SK-N-SH (cell line): ENCODE data around the gene ZNF746. TPM values are rescaled to one million over a fixed set of nuclear protein-coding genes. Genes with fewer than 3 reads are reported as not detected.
A peak's percentile ranks its signal among the peaks of the same experiment; 100 is the strongest.

Experiments used
- CTCF ChIA-PET: fragments of 300-600, 350-600 bp; formaldehyde crosslinking; extraction: SDS; loops from one replicate; lab custom pipeline; 2021; lab: Yijun Ruan, JAX
- POLR2A ChIA-PET: fragments of 350-600 bp; sonication (Branson Sonifier 250); formaldehyde crosslinking; extraction: SDS; loops from one replicate; lab custom pipeline; 2020; ENCODE audit warnings: antibody characterized with exemption, inconsistent platforms; lab: Yijun Ruan, JAX
- DNase-seq: peaks from one replicate; pipeline ENCODE4 v3.0.0; 2012
- H2AFZ ChIP-seq: fragments of 200-600 bp; sonication (generic); 2 replicates; pipeline ENCODE4 v1.8.1; 2016; ENCODE audit warnings: antibody characterized with exemption, mild to moderate bottlenecking, low read depth
- H3F3A ChIP-seq: fragments of 200-600 bp; sonication (generic); replicated peaks from 2 replicates; pipeline ENCODE3; 2016; ENCODE audit warnings: antibody characterized with exemption, mild to moderate bottlenecking; ENCODE audit not compliant: insufficient read depth
- H3K27ac ChIP-seq, 2 experiments: fragments of 200-500 bp in 1 of 2; fragments of 200-600 bp in 1 of 2; sonication (Bioruptor generic) in 1 of 2; sonication (generic), shearing (Covaris generic) in 1 of 2; 2 replicates each; pipeline versions ENCODE4 v1.5.1 to v1.6.1; 2014 to 2016; ENCODE audit warnings: low read depth in 2 of 2, inconsistent platforms in 1 of 2, low read length in 1 of 2, mild to moderate bottlenecking in 1 of 2, mixed read lengths in 1 of 2
- H3K27me3 ChIP-seq: fragments of 200-600 bp; sonication (generic), shearing (Covaris generic); 2 replicates; pipeline ENCODE4 v1.6.1; 2016; ENCODE audit warnings: mixed run types; ENCODE audit not compliant: insufficient read depth
- H3K36me3 ChIP-seq, 2 experiments: fragments of 200-500 bp in 1 of 2; fragments of 200-600 bp in 1 of 2; sonication (Bioruptor generic) in 1 of 2; sonication (generic) in 1 of 2; replicated peaks in 1 of 2; 2 replicates each; pipeline versions ENCODE3 to v1.5.1; 2014 to 2016; ENCODE audit warnings: low read length in 1 of 2, mild to moderate bottlenecking in 1 of 2; ENCODE audit not compliant: insufficient read depth in 2 of 2, control insufficient read depth in 1 of 2
- H3K4me1 ChIP-seq, 2 experiments: fragments of 200-500 bp in 1 of 2; fragments of 200-600 bp in 1 of 2; sonication (Bioruptor generic) in 1 of 2; sonication (generic), shearing (Covaris generic) in 1 of 2; 2 replicates each; pipeline versions ENCODE4 v1.5.1 to v1.6.1; 2014 to 2016; ENCODE audit warnings: low read depth in 1 of 2, low read length in 1 of 2, mixed run types in 1 of 2; ENCODE audit not compliant: insufficient read depth in 2 of 2, control insufficient read depth in 1 of 2
- H3K4me2 ChIP-seq: fragments of 200-600 bp; sonication (generic), shearing (Covaris generic); 2 replicates; pipeline ENCODE4 v1.6.1; 2017; ENCODE audit warnings: mixed run types
- H3K4me3 ChIP-seq, 2 experiments: fragments of 200-500 bp in 1 of 2; fragments of 200-600 bp in 1 of 2; sonication (Bioruptor generic) in 1 of 2; sonication (generic), shearing (Covaris generic) in 1 of 2; 2 replicates each; pipeline versions ENCODE4 v1.5.1 to v1.8.1; 2014 to 2016; ENCODE audit warnings: low read depth in 2 of 2, inconsistent platforms in 1 of 2, low read length in 1 of 2, mild to moderate bottlenecking in 1 of 2, mixed read lengths in 1 of 2, moderate library complexity in 1 of 2
- H3K79me2 ChIP-seq: fragments of 200-600 bp; sonication (generic); 2 replicates; pipeline ENCODE4 v1.8.1; 2017; ENCODE audit warnings: mild to moderate bottlenecking; ENCODE audit not compliant: insufficient read depth
- H3K9ac ChIP-seq: fragments of 200-600 bp; sonication (generic); 2 replicates; pipeline ENCODE4 v1.6.1; 2017; ENCODE audit warnings: mixed run types
- H3K9me2 ChIP-seq: fragments of 200-600 bp; sonication (generic); 2 replicates; pipeline ENCODE4 v1.6.1; 2017; ENCODE audit warnings: mixed run types
- H3K9me3 ChIP-seq: fragments of 200-600 bp; sonication (generic); 2 replicates; pipeline ENCODE4 v1.6.1; 2017; ENCODE audit warnings: mixed run types, mild to moderate bottlenecking, moderate library complexity
- H4K20me1 ChIP-seq: fragments of 200-600 bp; sonication (generic); 2 replicates; pipeline ENCODE4 v1.6.1; 2017; ENCODE audit warnings: mild to moderate bottlenecking, mixed run types; ENCODE audit not compliant: insufficient read depth
- EP300 ChIP-seq, 2 experiments: IDR thresholded peaks; 2 replicates each; pipeline versions ENCODE4 v1.4.0 to v1.6.1; 2012; ENCODE audit warnings: borderline replicate concordance in 1 of 2, low read depth in 1 of 2, low read length in 1 of 2
- EZH2phosphoT487 ChIP-seq: fragments of 200-600 bp; sonication (generic); IDR thresholded peaks from 2 replicates; pipeline ENCODE4 v1.6.1; 2017; ENCODE audit warnings: low read depth, mixed run types, mild to moderate bottlenecking, antibody characterized with exemption, moderate library complexity, borderline replicate concordance
- GATA2 ChIP-seq: sonication (generic); formaldehyde crosslinking; IDR thresholded peaks from 2 replicates; pipeline ENCODE4 v1.5.0; 2020; ENCODE audit warnings: mild to moderate bottlenecking, missing genetic modification reagents
- JUND ChIP-seq: IDR thresholded peaks from 2 replicates; pipeline ENCODE4 v1.4.0; 2012
- MAX ChIP-seq: IDR thresholded peaks from 2 replicates; pipeline ENCODE4 v1.4.0; 2012; ENCODE audit warnings: low read depth
- MEF2A ChIP-seq: IDR thresholded peaks from 2 replicates; pipeline ENCODE4 v1.4.0; 2012; ENCODE audit warnings: low read depth, borderline replicate concordance
- MXI1 ChIP-seq: IDR thresholded peaks from 2 replicates; pipeline ENCODE4 v1.6.1; 2012; ENCODE audit warnings: mild to moderate bottlenecking, low read depth, low read length, improper control_type of control experiment
- NFIC ChIP-seq: IDR thresholded peaks from 2 replicates; pipeline ENCODE4 v1.4.0; 2012; ENCODE audit warnings: borderline replicate concordance
- RAD21 ChIP-seq: IDR thresholded peaks from 2 replicates; pipeline ENCODE4 v1.6.1; 2012; ENCODE audit warnings: mild to moderate bottlenecking, low read length
- RFX5 ChIP-seq: IDR thresholded peaks from 2 replicates; pipeline ENCODE4 v1.6.1; 2012; ENCODE audit warnings: mild to moderate bottlenecking, improper control_type of control experiment, low read length
- RXRA ChIP-seq: IDR thresholded peaks from 2 replicates; pipeline ENCODE4 v1.4.0; 2012; ENCODE audit warnings: low read depth, mild to moderate bottlenecking, borderline replicate concordance
- SIN3A ChIP-seq: IDR thresholded peaks from 2 replicates; pipeline ENCODE4 v1.6.1; 2012; ENCODE audit warnings: low read depth, mild to moderate bottlenecking, low read length, moderate library complexity, borderline replicate concordance
- SMC3 ChIP-seq: IDR thresholded peaks from 2 replicates; pipeline ENCODE4 v1.6.1; 2012; ENCODE audit warnings: low read depth, low read length, improper control_type of control experiment
- TAF1 ChIP-seq: IDR thresholded peaks from 2 replicates; pipeline ENCODE4 v1.6.1; 2012; ENCODE audit warnings: low read depth, mild to moderate bottlenecking, low read length, moderate library complexity, borderline replicate concordance
- TCF12 ChIP-seq: IDR thresholded peaks from 2 replicates; pipeline ENCODE4 v1.4.0; 2012
- USF1 ChIP-seq: IDR thresholded peaks from 2 replicates; pipeline ENCODE4 v1.4.0; 2012; ENCODE audit warnings: low read depth, borderline replicate concordance
- YY1 ChIP-seq: IDR thresholded peaks from 2 replicates; pipeline ENCODE4 v1.4.0; 2012; ENCODE audit warnings: low read depth, mild to moderate bottlenecking
- WGBS: methylation state at CpG from one replicate; pipeline ENCODE4 v1.1.6; 2017; ENCODE audit warnings: low lambda C conversion rate; 5-methylcytosine and 5-hydroxymethylcytosine counted together
- polyA plus RNA-seq, 3 experiments: library from polyadenylated mRNA; depleted of rRNA; stranded (reverse); fragments of >200 nt; gene quantifications; 2 replicates each; pipeline ENCODE4 v1.2.3, GENCODE V29; 2012
- TF ChIP-seq, protein P1 (sequence below): fragments of 150-350 bp; IDR thresholded peaks from 2 replicates; pipeline ENCODE4 v1.6.1; 2017; ENCODE audit warnings: antibody characterized with exemption, low read length, low read depth, borderline replicate concordance
- TF ChIP-seq, protein P2 (sequence below): fragments of 150-350 bp; IDR thresholded peaks from 2 replicates; pipeline ENCODE4 v1.6.1; 2016; ENCODE audit warnings: mild to moderate bottlenecking, low read depth, low read length

Gene ZNF746
- polyA plus RNA-seq, 1 of the 3 experiments (the other 2 are of a cell fraction): 11.1 TPM

DNA sequence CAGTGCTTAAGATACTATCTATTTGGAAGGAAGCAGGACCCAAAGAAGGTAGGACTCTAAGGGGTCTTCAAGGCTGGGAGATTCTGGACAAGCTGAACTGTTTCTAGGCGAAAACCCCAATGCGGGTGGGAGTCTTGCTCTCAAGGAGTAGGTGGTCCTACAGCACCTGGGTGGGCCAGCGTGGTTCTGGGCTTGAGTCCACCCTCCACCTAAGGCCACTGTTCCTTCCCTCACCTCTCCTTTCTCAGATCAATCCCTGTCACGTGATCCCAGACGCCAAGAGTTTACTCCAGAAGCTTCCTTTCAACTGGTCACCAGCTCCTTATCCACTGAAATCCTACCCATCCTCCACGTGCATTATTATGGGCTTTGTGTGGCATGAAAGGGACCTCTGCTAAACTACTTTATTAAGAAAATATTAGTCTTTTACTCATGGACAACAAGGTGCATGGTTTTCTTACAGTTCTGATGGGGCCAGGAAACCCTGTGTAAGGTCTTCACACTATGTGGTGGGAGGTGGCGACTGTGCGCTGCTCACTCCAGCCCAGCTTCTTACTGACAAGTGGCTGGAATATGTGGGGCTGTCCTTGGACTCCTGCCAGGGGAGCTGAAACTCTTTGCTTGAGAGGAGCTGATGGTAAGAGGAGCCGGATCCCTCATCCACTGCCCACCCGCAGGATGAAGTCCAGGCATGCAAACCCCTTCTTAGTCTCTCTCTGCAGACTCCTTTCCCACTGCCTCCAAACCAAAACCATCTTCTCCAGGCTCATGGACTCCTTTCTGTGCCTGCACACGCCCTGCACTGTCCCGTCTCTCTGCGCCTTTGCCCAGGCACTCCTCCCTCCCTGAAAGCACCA, 1.6 kb downstream of the ZNF746 start:
- Histone ChIP-seq H3K4me2 (peak overlapping the region; percentile 91), H3K27me3 (no peaks in the 10 kb centered on the region), H3F3A (peaks cover 5% of the 10 kb centered on the region), H4K20me1 (peaks cover 18% of the 10 kb centered on the region), H3K9me3 (no peaks in the 10 kb centered on the region), H3K9me2 (no peaks in the 10 kb centered on the region), H3K4me1 (peaks cover 10 to 12% of the 10 kb centered on the region in 2 experiments), H3K4me3 (peak overlapping the region; percentile 93 to 97), H3K36me3 (peaks cover 26 to 31% of the 10 kb centered on the region in 2 experiments), H3K9ac (peak overlapping the region; percentile 80; the same call in 1 of the 2 replicates), H2AFZ (no peak overlapping the region), H3K27ac (peak overlapping the region in 1 of 2 experiments; percentile 56; a peak in 2 of 4 replicates), H3K79me2 (peaks cover 27% of the 10 kb centered on the region)
- 51% methylated on average over 12 of the region's 13 CpGs for WGBS
- CTCF ChIA-PET: interaction anchor here (0.6 to 2.7 kb wide), 17 partner anchors 9 to 349 kb away, joined by 3 to 16 read pairs (median 4); partner anchors contain the start of genes ZNF398, ZNF777 and ZNF783
- peak; percentile 61 for DNase-seq
- POLR2A ChIA-PET: interaction anchor here (0.6 to 1.3 kb wide), 4 partner anchors 16 to 210 kb away, joined by 3 to 4 read pairs (median 3); no protein-coding TSS in a partner anchor
- no peak for TF ChIP-seq MAX
- peak; percentile 71 for TF ChIP-seq NFIC
- TF ChIP-seq TAF1: peak; percentile 20; the same call in 1 of the 2 replicates
- TF ChIP-seq, protein P1, sequence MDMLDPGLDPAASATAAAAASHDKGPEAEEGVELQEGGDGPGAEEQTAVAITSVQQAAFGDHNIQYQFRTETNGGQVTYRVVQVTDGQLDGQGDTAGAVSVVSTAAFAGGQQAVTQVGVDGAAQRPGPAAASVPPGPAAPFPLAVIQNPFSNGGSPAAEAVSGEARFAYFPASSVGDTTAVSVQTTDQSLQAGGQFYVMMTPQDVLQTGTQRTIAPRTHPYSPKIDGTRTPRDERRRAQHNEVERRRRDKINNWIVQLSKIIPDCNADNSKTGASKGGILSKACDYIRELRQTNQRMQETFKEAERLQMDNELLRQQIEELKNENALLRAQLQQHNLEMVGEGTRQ: no peak

- no peak overlapping the region for H3K9ac ChIP-seq
- peaks cover 10 to 12% of the 10 kb centered on the region in 2 experiments for H3K4me1 ChIP-seq
- H3K36me3 ChIP-seq: peaks cover 26 to 43% of the 10 kb centered on the region in 2 experiments
- 89% methylated on average over 6 of the region's 6 CpGs for WGBS
- H3F3A ChIP-seq: peaks cover 5% of the 10 kb centered on the region
- H2AFZ ChIP-seq: no peak overlapping the region
- H3K27me3 ChIP-seq: no peaks in the 10 kb centered on the region
- no peak overlapping the region for H3K27ac ChIP-seq
- peak overlapping the region; percentile 91 for H3K4me2 ChIP-seq
- no peaks in the 10 kb centered on the region for H3K9me2 ChIP-seq
- H3K79me2 ChIP-seq: peaks cover 27% of the 10 kb centered on the region
- TF ChIP-seq EP300 (IDR thresholded peaks at IDR 0.05; ENCODE audit: borderline replicate concordance in 1 of 2, low read depth in 1 of 2, low read length in 1 of 2) (no peak), EZH2phosphoT487 (no peak), SIN3A (no peak), YY1 (no peak), USF1 (no peak), MEF2A (no peak), SMC3 (no peak), MXI1 (no peak), RFX5 (no peak), GATA2 (CRISPR knock-in tag) (no peak), TCF12 (no peak), JUND (no peak), RXRA (no peak), TAF1 (no peak), RAD21 (no peak)
- TF ChIP-seq, protein P2, sequence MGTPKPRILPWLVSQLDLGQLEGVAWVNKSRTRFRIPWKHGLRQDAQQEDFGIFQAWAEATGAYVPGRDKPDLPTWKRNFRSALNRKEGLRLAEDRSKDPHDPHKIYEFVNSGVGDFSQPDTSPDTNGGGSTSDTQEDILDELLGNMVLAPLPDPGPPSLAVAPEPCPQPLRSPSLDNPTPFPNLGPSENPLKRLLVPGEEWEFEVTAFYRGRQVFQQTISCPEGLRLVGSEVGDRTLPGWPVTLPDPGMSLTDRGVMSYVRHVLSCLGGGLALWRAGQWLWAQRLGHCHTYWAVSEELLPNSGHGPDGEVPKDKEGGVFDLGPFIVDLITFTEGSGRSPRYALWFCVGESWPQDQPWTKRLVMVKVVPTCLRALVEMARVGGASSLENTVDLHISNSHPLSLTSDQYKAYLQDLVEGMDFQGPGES: no peak
- no peak overlapping the region for H3K4me3 ChIP-seq
- H4K20me1 ChIP-seq: peaks cover 18% of the 10 kb centered on the region
- no peaks in the 10 kb centered on the region for H3K9me3 ChIP-seq
- DNase-seq: no peak
- POLR2A ChIA-PET: no interaction called here
- CTCF ChIA-PET: interaction anchor here (0.6 to 2.7 kb wide), 12 partner anchors 8 to 354 kb away, joined by 3 to 16 read pairs (median 4); partner anchors contain the start of genes ZNF398, ZNF777 and ZNF783
Observed at GRCh38 chr7:149494738-149495368, 2.8 kb downstream of the ZNF746 start.
